Measurements from ENCODE around the gene ANKRD52. TPM values are rescaled to one million over a fixed set of nuclear protein-coding genes. Genes with fewer than 3 reads are reported as not detected.
A peak's percentile ranks its signal among the peaks of the same experiment; 100 is the strongest.

Gene ANKRD52
- total and polyA plus RNA-seq, 9 of the 15 experiments (the other 6 are each of a cell fraction or from before 2014, with no cell fraction given), result 0.52 to 46.8 (median 7.9) TPM

GRCh38 chr12:56296295-56296694 is 38.1 kb upstream of the ANKRD52 start:
- CTCF ChIA-PET (ENCODE audit: low intra/inter-chr PET ratio), result interaction anchor here (0.6 kb wide), 1 partner anchor 181 kb away, joined by 3 read pairs; no protein-coding TSS in a partner anchor
- in situ Hi-C loops (cut with MboI), result no loop called here
- BruUV-seq (replicated peaks), result no TSS peak
- Histone ChIP-seq H3K79me2 (ENCODE audit: control insufficient read depth, insufficient read depth, low read length) (peaks cover 86% of the 10 kb centered on the region), H3K9me1 (ENCODE audit: control insufficient read depth, insufficient read depth, low read length) (no peaks in the 10 kb centered on the region), H4K20me1 (replicated peaks; ENCODE audit: control insufficient read depth, insufficient read depth, low read length) (peaks cover 5% of the 10 kb centered on the region; the same call in 1 of the 2 replicates), H3K27me3 (ENCODE audit: control insufficient read depth in 2 of 2, insufficient read depth in 2 of 2, low read length in 2 of 2) (no peaks in the 10 kb centered on the region), H3K4me3 (no peak overlapping the region), H3K9ac (ENCODE audit: insufficient read depth in 1 of 2, low read depth in 2 of 2, low read length in 2 of 2) (no peak overlapping the region), H3K27ac (ENCODE audit: extremely low read depth, low read depth, low read length) (peak overlapping the region; percentile 11; the same call in 1 of the 3 replicates), H3K4me1 (replicated peaks in 1 of 2; ENCODE audit: control insufficient read depth in 2 of 2, insufficient read depth in 2 of 2, low read length in 2 of 2) (peaks cover 13 to 31% of the 10 kb centered on the region in 2 experiments; a peak in 4 of 5 replicates), H3K4me2 (ENCODE audit: insufficient read depth, low read length) (peak overlapping the region; percentile 10; the same call in 1 of the 2 replicates), H2AFZ (ENCODE audit: low read depth, low read length) (no peak overlapping the region), H3K36me3 (ENCODE audit: control insufficient read depth, insufficient read depth, low read length) (peaks cover 68% of the 10 kb centered on the region), H3K9me3 (replicated peaks; ENCODE audit: control insufficient read depth, insufficient read depth, low read depth, low read length) (no peaks in the 10 kb centered on the region)
- POLR2A ChIA-PET, result interaction anchor here (0.7 kb wide), 1 partner anchor 543 kb away, joined by 3 read pairs; no protein-coding TSS in a partner anchor
- intact Hi-C loops (cut with micrococcal nuclease), result no loop called here
- FAIRE-seq (no peak), ATAC-seq (no peak), DNase-seq (ENCODE audit: extremely low read depth in 1 of 4, low spot score in 3 of 4) (no peak)
- TF ChIP-seq FOXP4 (CRISPR knock-in tag; IDR thresholded peaks at IDR 0.05; ENCODE audit: borderline replicate concordance) (no peak), RBM22 (IDR thresholded peaks at IDR 0.05; ENCODE audit: low read depth, low read length, poor library complexity, severe bottlenecking) (no peak), CEBPB (tag; IDR thresholded peaks at IDR 0.05) (0 out of 2 replicates have a peak, but pooled peaks have one; percentile 25), SAP30 (IDR thresholded peaks at IDR 0.05; ENCODE audit: borderline replicate concordance, insufficient read depth, low read depth, low read length, poor library complexity, severe bottlenecking) (no peak), BMI1 (IDR thresholded peaks at IDR 0.05; ENCODE audit: low read length) (no peak), KLF10 (CRISPR knock-in tag; IDR thresholded peaks at IDR 0.05) (no peak), ZBTB9 (CRISPR knock-in tag; IDR thresholded peaks at IDR 0.05) (no peak)
- 84% methylated on average over 5 of the region's 5 CpGs for WGBS (ENCODE audit: insufficient coverage, low coverage, missing lambda C conversion rate)

All from K562 (cell line).